HCT116 (cell line): ENCODE results near the gene USO1. TPM values are rescaled to one million over a fixed set of nuclear protein-coding genes. Genes with fewer than 3 reads are reported as not detected.

Experiments used
- ATAC-seq: fragments of 200-7000 bp; cut with Tn5 transposase; 2 replicates; pipeline ENCODE4 v1.9.1; 2020; ENCODE audit warnings: mild to moderate bottlenecking, moderate library complexity
- BruUV-seq: library from RNA; stranded (reverse); fragments of 400-500 nt; replicated peaks from 2 replicates; lab custom pipeline; 2021; lab: Mats Ljungman, UMichigan
- CTCF ChIA-PET: fragments of 300-600 bp; sonication (Branson Sonifier 250); formaldehyde crosslinking; loops from one replicate; lab custom pipeline; 2021; ENCODE audit warnings: antibody characterized with exemption; lab: Charles Lee
- POLR2A ChIA-PET: fragments of 300-600, 350-600 bp; sonication (Branson Sonifier 250); formaldehyde crosslinking; loops from one replicate; lab custom pipeline; 2021; ENCODE audit warnings: antibody characterized with exemption; lab: Charles Lee
- RAD21 ChIA-PET, 2 experiments: fragments of 300-600 bp; sonication (Branson Sonifier 250); formaldehyde crosslinking; loops; one replicate each; lab custom pipeline; 2023; ENCODE audit warnings: low total read pairs in 2 of 2; ENCODE audit not compliant: uncharacterized antibody in 2 of 2, unreplicated experiment in 2 of 2, low non-redundant PET in 1 of 2; lab: Charles Lee
- DNase-seq: peaks from one replicate; pipeline ENCODE4 v3.0.0-alpha.2; 2010; ENCODE audit warnings: low read depth, low spot score
- H2AFZ ChIP-seq: fragments of 200-600 bp; shearing (Covaris generic), sonication (generic); 2 replicates; pipeline ENCODE4 v1.6.1; 2017; ENCODE audit warnings: low read depth, mixed run types, mixed read lengths, antibody characterized with exemption, low read length; ENCODE audit not compliant: poor library complexity, severe bottlenecking
- H3K27ac ChIP-seq: 2 replicates; pipeline ENCODE4 v1.5.1; 2012; ENCODE audit warnings: low read depth, low read length
- H3K27me3 ChIP-seq: fragments of 200-600 bp; sonication (generic); 2 replicates; pipeline ENCODE4 v1.6.1; 2016; ENCODE audit warnings: mixed run types, low read length, mixed read lengths; ENCODE audit not compliant: insufficient read depth
- H3K36me3 ChIP-seq, 2 experiments: fragments of 200-500 bp in 1 of 2; fragments of 200-600 bp in 1 of 2; sonication (Bioruptor generic) in 1 of 2; sonication (generic) in 1 of 2; 2 replicates each; pipeline versions ENCODE4 v1.5.1 to v1.6.1; 2014 to 2016; ENCODE audit warnings: low read length in 2 of 2, inconsistent platforms in 1 of 2, mixed read lengths in 1 of 2, mixed run types in 1 of 2; ENCODE audit not compliant: insufficient read depth in 2 of 2, control insufficient read depth in 1 of 2
- H3K4me1 ChIP-seq, 2 experiments: fragments of 200-600 bp in 1 of 2; sonication (generic) in 1 of 2; 2 replicates each; pipeline versions ENCODE4 v1.5.1 to v1.6.1; 2012 to 2017; ENCODE audit warnings: low read length in 2 of 2, inconsistent platforms in 1 of 2, mild to moderate bottlenecking in 1 of 2, mixed read lengths in 1 of 2, mixed run types in 1 of 2, moderate library complexity in 1 of 2; ENCODE audit not compliant: insufficient read depth in 2 of 2, control insufficient read depth in 1 of 2
- H3K4me2 ChIP-seq: fragments of 200-600 bp; sonication (generic); 2 replicates; pipeline ENCODE4 v1.6.1; 2017; ENCODE audit warnings: mixed run types, low read length, mixed read lengths
- H3K4me3 ChIP-seq, 2 experiments: fragments of 200-600 bp in 1 of 2; sonication (generic) in 1 of 2; replicated peaks in 1 of 2; 2 replicates each; pipeline ENCODE4 v1.5.1; 2011 to 2016; ENCODE audit warnings: low read length in 2 of 2, control low read depth in 1 of 2, low read depth in 1 of 2, mild to moderate bottlenecking in 1 of 2, mixed read lengths in 1 of 2, mixed run types in 1 of 2
- H3K79me2 ChIP-seq: fragments of 200-600 bp; sonication (generic); 2 replicates; pipeline ENCODE4 v1.6.1; 2017; ENCODE audit warnings: mild to moderate bottlenecking, mixed run types, low read length, moderate library complexity, mixed read lengths; ENCODE audit not compliant: insufficient read depth
- H3K9ac ChIP-seq: fragments of 200-600 bp; sonication (generic); 2 replicates; pipeline ENCODE4 v1.6.1; 2016; ENCODE audit warnings: low read length, mixed read lengths
- H3K9me2 ChIP-seq: fragments of 200-600 bp; sonication (generic), shearing (Covaris generic); 2 replicates; pipeline ENCODE4 v1.6.1; 2017; ENCODE audit warnings: mixed run types, mild to moderate bottlenecking, moderate library complexity; ENCODE audit not compliant: insufficient read depth
- H3K9me3 ChIP-seq, 2 experiments: fragments of 200-500 bp in 1 of 2; fragments of 200-600 bp in 1 of 2; sonication (Bioruptor generic) in 1 of 2; sonication (generic) in 1 of 2; 2 replicates each; pipeline ENCODE4 v1.6.1; 2014 to 2017; ENCODE audit warnings: low read length in 2 of 2, mixed read lengths in 2 of 2, inconsistent platforms in 1 of 2, low read depth in 1 of 2, mild to moderate bottlenecking in 1 of 2, mixed run types in 1 of 2, moderate library complexity in 1 of 2; ENCODE audit not compliant: control insufficient read depth in 1 of 2, insufficient read depth in 1 of 2
- H4K20me1 ChIP-seq: fragments of 200-600 bp; sonication (generic), shearing (Covaris generic); 2 replicates; pipeline ENCODE4 v1.6.1; 2017; ENCODE audit warnings: mixed run types, mild to moderate bottlenecking, moderate library complexity; ENCODE audit not compliant: insufficient read depth
- CBX3 ChIP-seq: IDR thresholded peaks from 2 replicates; pipeline ENCODE4 v1.6.1; 2012; ENCODE audit warnings: low read depth
- CEBPB ChIP-seq: IDR thresholded peaks from 2 replicates; pipeline ENCODE4 v1.6.1; 2012; ENCODE audit warnings: low read depth
- EGR1 ChIP-seq: IDR thresholded peaks from 2 replicates; pipeline ENCODE4 v1.6.1; 2012; ENCODE audit warnings: low read depth
- ELF1 ChIP-seq: IDR thresholded peaks from 2 replicates; pipeline ENCODE4 v1.6.1; 2012; ENCODE audit warnings: low read depth, borderline replicate concordance
- EZH2 ChIP-seq: fragments of 200-600 bp; sonication (generic); IDR thresholded peaks from 2 replicates; pipeline ENCODE4 v1.6.1; 2017; ENCODE audit warnings: antibody characterized with exemption, mixed run types
- FOSL1 ChIP-seq: IDR thresholded peaks from 2 replicates; pipeline ENCODE4 v1.6.1; 2012; ENCODE audit warnings: low read depth
- JUND ChIP-seq: IDR thresholded peaks from 2 replicates; pipeline ENCODE4 v1.6.1; 2012
- MAX ChIP-seq: IDR thresholded peaks from 2 replicates; pipeline ENCODE4 v1.6.1; 2012
- POLR2A ChIP-seq: IDR thresholded peaks from 2 replicates; pipeline ENCODE4 v1.7.0; 2011; ENCODE audit warnings: borderline replicate concordance; ENCODE audit not compliant: insufficient read depth, insufficient read length; ENCODE audit errors: extremely low read depth
- RAD21 ChIP-seq: IDR thresholded peaks from 2 replicates; pipeline ENCODE4 v1.6.1; 2012; ENCODE audit warnings: low read depth, mild to moderate bottlenecking
- REST ChIP-seq: IDR thresholded peaks from 2 replicates; pipeline ENCODE4 v1.6.1; 2012; ENCODE audit warnings: low read depth
- SIN3A ChIP-seq: IDR thresholded peaks from 2 replicates; pipeline ENCODE4 v1.6.1; 2012; ENCODE audit warnings: low read depth
- SRF ChIP-seq: IDR thresholded peaks from 2 replicates; pipeline ENCODE4 v1.6.1; 2012; ENCODE audit warnings: low read depth
- TCF7L2 ChIP-seq: IDR thresholded peaks from 2 replicates; pipeline ENCODE4 v1.7.0; 2011; ENCODE audit warnings: borderline replicate concordance, inconsistent platforms; ENCODE audit not compliant: insufficient read depth, insufficient read length; ENCODE audit errors: extremely low read depth
- YY1 ChIP-seq: IDR thresholded peaks from 2 replicates; pipeline ENCODE4 v1.6.1; 2011; ENCODE audit warnings: low read length, low read depth, moderate library complexity, mild to moderate bottlenecking; ENCODE audit not compliant: insufficient replicate concordance; ENCODE audit errors: extremely low read depth
- ZBTB33 ChIP-seq: IDR thresholded peaks from 2 replicates; pipeline ENCODE4 v1.6.1; 2011; ENCODE audit warnings: mild to moderate bottlenecking, low read length, moderate library complexity; ENCODE audit not compliant: insufficient replicate concordance; ENCODE audit errors: extremely low read depth
- ZFX ChIP-seq: fragments of 450-650 bp; IDR thresholded peaks from 2 replicates; pipeline ENCODE4 v1.6.1; 2017
- ZNF274 ChIP-seq: fragments of 200-500 bp; sonication (Bioruptor generic); IDR thresholded peaks from 2 replicates; pipeline ENCODE4 v1.6.1; 2014; ENCODE audit warnings: mild to moderate bottlenecking, low read depth, low read length, inconsistent platforms
- intact Hi-C: fragments of 100-400 bp; cut with micrococcal nuclease; formaldehyde crosslinking; loops from 2 replicates; pipeline ENCODE4 v1.10.0; 2022
- total RNA-seq: library from RNA; stranded (reverse); gene quantifications from one replicate; pipeline ENCODE4 v1.2.1, GENCODE V29; 2021; ENCODE audit not compliant: unreplicated experiment
- TF ChIP-seq, protein P1 (sequence below), 3 experiments: fragments of 200-600 bp in 1 of 3; sonication (generic) in 1 of 3; IDR thresholded peaks in 2 of 3; conservative IDR thresholded peaks in 1 of 3; 2 replicates each; pipeline ENCODE4 v1.5.1; 2012 to 2017; ENCODE audit warnings: low read depth in 2 of 3, low read length in 2 of 3, antibody characterized with exemption in 1 of 3, borderline replicate concordance in 1 of 3, control low read depth in 1 of 3, mild to moderate bottlenecking in 1 of 3, mixed read lengths in 1 of 3, mixed run types in 1 of 3, moderate library complexity in 1 of 3; ENCODE audit not compliant: insufficient read depth in 1 of 3
- TF ChIP-seq, protein P2 (sequence below): IDR thresholded peaks from 2 replicates; pipeline ENCODE4 v1.6.1; 2012

USO1 gene
- total RNA-seq, 1 experiment from 2014 or later, result 72.7 TPM

- no peak for TF ChIP-seq ZFX
These were observed 62.6 kb downstream of the USO1 start (continued) for GRCh38 chr4:75786938-75787337.

DNA sequence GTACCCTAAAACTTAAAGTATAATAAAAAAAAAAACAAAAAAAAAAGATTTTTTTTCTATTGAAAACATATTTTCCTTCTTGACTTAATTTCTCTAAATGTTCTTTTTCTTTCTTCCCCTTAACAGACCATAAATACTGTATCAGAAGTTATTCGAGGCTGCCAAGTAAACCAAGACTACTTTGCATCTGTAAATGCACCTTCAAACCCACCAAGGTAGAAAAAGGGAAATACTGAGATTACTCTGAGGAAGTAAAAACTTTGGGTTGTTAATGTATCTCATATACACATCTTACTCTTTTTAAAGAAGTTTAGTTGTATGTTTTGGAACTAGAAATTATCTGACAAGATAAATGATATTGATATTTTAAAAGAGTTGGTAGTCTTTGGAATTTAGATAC lies 65.6 kb downstream of the USO1 start:
- POLR2A ChIA-PET, result no interaction called here
- intact Hi-C loops, result no loop called here
- Histone ChIP-seq H2AFZ (no peak overlapping the region), H3K4me1 (peaks cover 0 to 4% of the 10 kb centered on the region in 2 experiments; a peak in 1 of 4 replicates), H3K9me2 (no peaks in the 10 kb centered on the region), H3K9ac (no peak overlapping the region), H3K79me2 (no peaks in the 10 kb centered on the region), H3K4me2 (no peak overlapping the region), H3K9me3 (no peaks in the 10 kb centered on the region), H3K27ac (no peak overlapping the region), H4K20me1 (no peaks in the 10 kb centered on the region), H3K4me3 (no peak overlapping the region), H3K27me3 (no peaks in the 10 kb centered on the region), H3K36me3 (peaks cover 0 to 30% of the 10 kb centered on the region in 2 experiments; a peak in 2 of 4 replicates)
- CTCF ChIA-PET, result no interaction called here
- BruUV-seq, result no TSS peak
- DNase-seq, result no peak
- no peak for ATAC-seq
- RAD21 ChIA-PET, result no interaction called here
- TF ChIP-seq ZFX, result no peak
- TF ChIP-seq MAX, result no peak
- TF ChIP-seq TCF7L2, result no peak
- no peak for TF ChIP-seq ZNF274
- TF ChIP-seq ZBTB33, result no peak
- TF ChIP-seq, protein P1, sequence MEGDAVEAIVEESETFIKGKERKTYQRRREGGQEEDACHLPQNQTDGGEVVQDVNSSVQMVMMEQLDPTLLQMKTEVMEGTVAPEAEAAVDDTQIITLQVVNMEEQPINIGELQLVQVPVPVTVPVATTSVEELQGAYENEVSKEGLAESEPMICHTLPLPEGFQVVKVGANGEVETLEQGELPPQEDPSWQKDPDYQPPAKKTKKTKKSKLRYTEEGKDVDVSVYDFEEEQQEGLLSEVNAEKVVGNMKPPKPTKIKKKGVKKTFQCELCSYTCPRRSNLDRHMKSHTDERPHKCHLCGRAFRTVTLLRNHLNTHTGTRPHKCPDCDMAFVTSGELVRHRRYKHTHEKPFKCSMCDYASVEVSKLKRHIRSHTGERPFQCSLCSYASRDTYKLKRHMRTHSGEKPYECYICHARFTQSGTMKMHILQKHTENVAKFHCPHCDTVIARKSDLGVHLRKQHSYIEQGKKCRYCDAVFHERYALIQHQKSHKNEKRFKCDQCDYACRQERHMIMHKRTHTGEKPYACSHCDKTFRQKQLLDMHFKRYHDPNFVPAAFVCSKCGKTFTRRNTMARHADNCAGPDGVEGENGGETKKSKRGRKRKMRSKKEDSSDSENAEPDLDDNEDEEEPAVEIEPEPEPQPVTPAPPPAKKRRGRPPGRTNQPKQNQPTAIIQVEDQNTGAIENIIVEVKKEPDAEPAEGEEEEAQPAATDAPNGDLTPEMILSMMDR (IDR thresholded peaks at IDR 0.05 in 2 of 3, conservative IDR thresholded peaks at IDR 0.05 in 1 of 3; ENCODE audit: borderline replicate concordance in 1 of 3, insufficient read depth in 1 of 3, low read depth in 2 of 3, low read length in 2 of 3), result no peak
- no peak for TF ChIP-seq FOSL1
- TF ChIP-seq YY1, result no peak
- no peak for TF ChIP-seq RAD21
- no peak for TF ChIP-seq EZH2
- no peak for TF ChIP-seq CEBPB
- TF ChIP-seq, protein P2, sequence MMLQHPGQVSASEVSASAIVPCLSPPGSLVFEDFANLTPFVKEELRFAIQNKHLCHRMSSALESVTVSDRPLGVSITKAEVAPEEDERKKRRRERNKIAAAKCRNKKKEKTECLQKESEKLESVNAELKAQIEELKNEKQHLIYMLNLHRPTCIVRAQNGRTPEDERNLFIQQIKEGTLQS, result no peak
- no peak for TF ChIP-seq POLR2A
- no peak for TF ChIP-seq EGR1
- TF ChIP-seq SRF, result no peak
- no peak for TF ChIP-seq CBX3
- TF ChIP-seq ELF1, result no peak
- no peak for TF ChIP-seq REST
- no peak for TF ChIP-seq SIN3A
- no peak for TF ChIP-seq JUND
